Heart left ventricle (tissue), 16 donors: ENCODE measurements around the gene ANTKMT. TPM values are rescaled to one million over a fixed set of nuclear protein-coding genes. Genes with fewer than 3 reads are reported as not detected.
"Not testable (repeated sequence)": the region's sequence is repeated elsewhere in the genome, so short reads cannot be mapped to it uniquely, and the experiment has no call there.

Experiments used
- ATAC-seq, 4 donors: fragments of 200-7000 bp; cut with Tn5 transposase; one replicate each; pipeline ENCODE4 v1.9.1; 2020 to 2022; ENCODE audit warnings: moderate library complexity in 4 of 4, mild to moderate bottlenecking in 3 of 4, moderate number of reproducible peaks in 1 of 4
- DNase-seq, 5 donors: peaks; one replicate each; pipeline ENCODE4 v3.0.0-alpha.2; 2020
- H3K27ac ChIP-seq, 12 donors: fragments of 200-600 bp; sonication (generic) in 4 of 12; one replicate each; pipeline versions ENCODE4 v1.5.0 to v1.8.0; 2016 to 2022; ENCODE audit warnings: mild to moderate bottlenecking in 2 of 12
- H3K27me3 ChIP-seq, 9 donors: fragments of 200-600 bp; sonication (generic) in 2 of 9; one replicate each; pipeline versions ENCODE4 v1.5.1 to v1.8.0; 2016 to 2022; ENCODE audit warnings: mild to moderate bottlenecking in 3 of 9
- H3K36me3 ChIP-seq, 9 donors: fragments of 200-600 bp; sonication (generic) in 2 of 9; one replicate each; pipeline versions ENCODE4 v1.5.0 to v1.8.0; 2018 to 2022; ENCODE audit warnings: mild to moderate bottlenecking in 2 of 9
- H3K4me1 ChIP-seq, 12 donors: fragments of 200-600 bp; sonication (generic) in 4 of 12; one replicate each; pipeline versions ENCODE4 v1.5.0 to v1.8.0; 2016 to 2022; ENCODE audit warnings: mild to moderate bottlenecking in 3 of 12
- H3K4me3 ChIP-seq, 12 donors: fragments of 200-600 bp; sonication (generic) in 4 of 12; one replicate each; pipeline versions ENCODE4 v1.5.0 to v1.8.0; 2017 to 2022; ENCODE audit warnings: mild to moderate bottlenecking in 9 of 12, moderate library complexity in 4 of 12
- H3K9me3 ChIP-seq, 12 donors: fragments of 200-600 bp; sonication (generic) in 4 of 12; one replicate each; pipeline versions ENCODE4 v1.5.0 to v1.8.0; 2016 to 2022; ENCODE audit warnings: mild to moderate bottlenecking in 1 of 12
- CTCF ChIP-seq, 12 donors: fragments of 200-600 bp; sonication (generic) in 4 of 12; IDR thresholded peaks; one replicate each; pipeline versions ENCODE4 v1.5.0 to v1.8.0; 2018 to 2022; ENCODE audit warnings: antibody characterized with exemption in 12 of 12, mild to moderate bottlenecking in 5 of 12
- POLR2A ChIP-seq, 2 donors: fragments of 450-650 bp; IDR thresholded peaks; one replicate each; pipeline ENCODE4 v1.6.1; 2017; ENCODE audit warnings: antibody characterized with exemption in 2 of 2, mild to moderate bottlenecking in 2 of 2, moderate library complexity in 2 of 2
- WGBS, 4 donors: extraction: QIAGEN DNeasy Blood & Tissue Kit in 2 of 4; methylation state at CpG; one replicate each; pipeline versions ENCODE4 v1.1.5 to v1.1.7; 2013 to 2018; 5-methylcytosine and 5-hydroxymethylcytosine counted together
- intact Hi-C, 10 donors: fragments of 100-400 bp; cut with DNase I; formaldehyde crosslinking; loops; one replicate each; pipeline versions ENCODE4 v1.11.1 to v1.14.2; 2022
- polyA plus RNA-seq, 2 donors: library from polyadenylated mRNA; stranded (reverse); fragments of 200-250 nt; gene quantifications; one replicate each; pipeline ENCODE4 v1.2.3, GENCODE V29; 2013
- total RNA-seq, 9 donors: library from RNA; depleted of rRNA in 2 of 9; stranded (reverse); fragments of >200 nt in 2 of 9; fragmentation: NEBNext Ultra II Directional in 3 of 9; extraction: Animal tissue kit (Norgen Biotek cat#: 25700) in 3 of 9; gene quantifications; one replicate each; pipeline versions ENCODE4 v1.1.0 to v1.2.4, GENCODE V29; 2016 to 2023
- donor health status: ischemic (EF 13 %, LVEDD 7.1; RV severe dilation, severe dysfunction).
- donor health status: healthy with polysubstance abuse.
- donor health status: DM: no; HTN: yes; CAD: no.
- donor health status: DM: no; HTN: no; CAD: no.
- donor health status: ischemic (EF 25% LVEDD 6.9; RV normal size, moderate dysfunction).
- donor health status: ischemic (EF 25% LVEDD 5.7; RV mildly dilated, moderate dysfunction).
- donor health status: healthy.
- donor health status: DM: yes; HTN: yes; CAD: no.
- donor health status: ischemic (EF 35%, LVEDD 5.7; RV mildly dilated, moderate dysfunction).
- donor health status: nonischemic (EF 11% LVEDD 7.7; RV severe dilation, severe dysfunction).
- donor health status: DM: yes; HTN: yes; CAD: no.
- donor health status: PGD.
- donor health status: ischemic (EF 29% LVEDD 5.4; RV normal size, mild dysfunction).
- donor health status: nonischemic (EF 23%, LVEDD 6.1; RV moderate dilation, normal function).

ANTKMT gene
- total and polyA plus RNA-seq, 11 donors = 22.9 to 48.6 (median 36.0) TPM

GRCh38 chr16:686459-687260, 34.3 kb upstream of the ANTKMT start:
- 94 to 95% (median 95%) methylated on average over 49 to 51 of the region's 51 CpGs for WGBS, 4 donors
- DNase-seq = no peak
- Histone ChIP-seq H3K4me3 (no peak overlapping the region), H3K9me3 (no peaks in the 10 kb centered on the region), H3K36me3 (peaks cover 0 to 36% (median 22%) of the 10 kb centered on the region in 9 donors), H3K4me1 (peaks cover 10 to 69% (median 50%) of the 10 kb centered on the region in 12 donors), H3K27me3 (peaks cover 0 to 3% (median 0%) of the 10 kb centered on the region in 9 donors), H3K27ac (no peak overlapping the region)
- TF ChIP-seq CTCF (IDR thresholded peaks at IDR 0.05) (no peak), POLR2A (IDR thresholded peaks at IDR 0.05) (no peak)
- ATAC-seq = no peak
- intact Hi-C loops = no loop called here

- DNase-seq (no peak), ATAC-seq (no peak)
- intact Hi-C loops = no loop called here
- Histone ChIP-seq H3K4me3 (no peak overlapping the region), H3K9me3 (no peaks in the 10 kb centered on the region), H3K36me3 (peaks cover 0 to 28% (median 14%) of the 10 kb centered on the region in 9 donors), H3K27ac (no peak overlapping the region), H3K4me1 (peaks cover 10 to 60% (median 43%) of the 10 kb centered on the region in 12 donors), H3K27me3 (peaks cover 0 to 10% (median 4%) of the 10 kb centered on the region in 9 donors)
- no peak for TF ChIP-seq POLR2A (IDR thresholded peaks at IDR 0.05)
- no peak for TF ChIP-seq CTCF (IDR thresholded peaks at IDR 0.05)
- WGBS, 4 donors = 86 to 94% (median 92%) methylated on average over 14 to 19 of the region's 19 CpGs
These were observed 33.4 kb upstream of the ANTKMT start for GRCh38 chr16:687499-687898.

- Histone ChIP-seq H3K36me3 (peaks cover 0 to 18% (median 4%) of the 10 kb centered on the region in 9 donors), H3K4me3 (peak overlapping the region; percentile 72 to 98 (median 94)), H3K9me3 (no peaks in the 10 kb centered on the region), H3K27me3 (peaks cover 2 to 28% (median 20%) of the 10 kb centered on the region in 9 donors), H3K4me1 (peaks cover 3 to 56% (median 32%) of the 10 kb centered on the region in 12 donors), H3K27ac (peak overlapping the region in 9 of 12 donors; percentile 65 to 92 (median 87))
- ATAC-seq = peak in 1 of 4 donors; percentile 0
- intact Hi-C loops = no loop called here
- WGBS, 4 donors = 84 to 89% (median 87%) methylated on average over 24 to 26 of the region's 26 CpGs
- TF ChIP-seq CTCF (IDR thresholded peaks at IDR 0.05) = no peak
- TF ChIP-seq POLR2A (IDR thresholded peaks at IDR 0.05) = no peak
- no peak for DNase-seq
These were observed 31.6 kb upstream of the ANTKMT start for GRCh38 chr16:689175-689897.

GRCh38 chr16:691242-691641, 29.7 kb upstream of the ANTKMT start:
- ATAC-seq, intact Hi-C loops, H3K9me3 ChIP-seq, H3K27ac ChIP-seq, H3K4me3 ChIP-seq, DNase-seq: not testable (repeated sequence)
- Histone ChIP-seq H3K27me3 (peaks cover 8 to 46% (median 37%) of the 10 kb centered on the region in 9 donors), H3K36me3 (peaks cover 0 to 15% (median 4%) of the 10 kb centered on the region in 9 donors), H3K4me1 (peaks cover 0 to 54% (median 27%) of the 10 kb centered on the region in 12 donors)
- 89 to 90% (median 89%) methylated on average over 16 of the region's 16 CpGs for WGBS, 4 donors
